Measurements from ENCODE around the gene PTPRZ1.

PTPRZ1 gene

DNA sequence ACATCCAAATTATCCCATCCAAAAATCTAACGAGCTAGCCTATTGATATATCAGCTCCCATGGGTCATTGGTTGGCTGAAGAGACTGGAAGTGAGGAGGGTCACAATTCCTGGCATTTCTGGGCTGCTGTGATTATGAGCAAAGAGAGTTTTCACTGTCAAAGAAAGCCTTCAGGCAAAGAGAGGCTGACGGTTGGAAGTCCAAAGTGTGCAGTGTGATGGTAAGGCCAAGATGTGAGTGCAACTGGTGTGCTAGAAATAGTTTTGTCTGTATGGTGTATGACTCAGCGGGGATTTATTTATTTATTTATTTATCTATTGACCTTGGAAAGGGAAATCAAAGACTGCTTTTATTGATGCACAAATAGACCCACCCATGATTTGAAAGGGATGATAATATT lies 196.0 kb downstream of the PTPRZ1 start:
- TF ChIP-seq, protein P1, sequence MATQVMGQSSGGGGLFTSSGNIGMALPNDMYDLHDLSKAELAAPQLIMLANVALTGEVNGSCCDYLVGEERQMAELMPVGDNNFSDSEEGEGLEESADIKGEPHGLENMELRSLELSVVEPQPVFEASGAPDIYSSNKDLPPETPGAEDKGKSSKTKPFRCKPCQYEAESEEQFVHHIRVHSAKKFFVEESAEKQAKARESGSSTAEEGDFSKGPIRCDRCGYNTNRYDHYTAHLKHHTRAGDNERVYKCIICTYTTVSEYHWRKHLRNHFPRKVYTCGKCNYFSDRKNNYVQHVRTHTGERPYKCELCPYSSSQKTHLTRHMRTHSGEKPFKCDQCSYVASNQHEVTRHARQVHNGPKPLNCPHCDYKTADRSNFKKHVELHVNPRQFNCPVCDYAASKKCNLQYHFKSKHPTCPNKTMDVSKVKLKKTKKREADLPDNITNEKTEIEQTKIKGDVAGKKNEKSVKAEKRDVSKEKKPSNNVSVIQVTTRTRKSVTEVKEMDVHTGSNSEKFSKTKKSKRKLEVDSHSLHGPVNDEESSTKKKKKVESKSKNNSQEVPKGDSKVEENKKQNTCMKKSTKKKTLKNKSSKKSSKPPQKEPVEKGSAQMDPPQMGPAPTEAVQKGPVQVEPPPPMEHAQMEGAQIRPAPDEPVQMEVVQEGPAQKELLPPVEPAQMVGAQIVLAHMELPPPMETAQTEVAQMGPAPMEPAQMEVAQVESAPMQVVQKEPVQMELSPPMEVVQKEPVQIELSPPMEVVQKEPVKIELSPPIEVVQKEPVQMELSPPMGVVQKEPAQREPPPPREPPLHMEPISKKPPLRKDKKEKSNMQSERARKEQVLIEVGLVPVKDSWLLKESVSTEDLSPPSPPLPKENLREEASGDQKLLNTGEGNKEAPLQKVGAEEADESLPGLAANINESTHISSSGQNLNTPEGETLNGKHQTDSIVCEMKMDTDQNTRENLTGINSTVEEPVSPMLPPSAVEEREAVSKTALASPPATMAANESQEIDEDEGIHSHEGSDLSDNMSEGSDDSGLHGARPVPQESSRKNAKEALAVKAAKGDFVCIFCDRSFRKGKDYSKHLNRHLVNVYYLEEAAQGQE (IDR thresholded peaks at IDR 0.05; ENCODE audit: insufficient replicate concordance, low read depth) = no peak
- TF ChIP-seq CTCF (IDR thresholded peaks at IDR 0.05; ENCODE audit: insufficient read depth, low read length) (no peak), POLR2AphosphoS5 (IDR thresholded peaks at IDR 0.05; ENCODE audit: low read depth) (no peak), SPI1 (IDR thresholded peaks at IDR 0.05; ENCODE audit: borderline replicate concordance, low read depth) (no peak), GABPA (IDR thresholded peaks at IDR 0.05; ENCODE audit: low read depth) (no peak)
- H3K27me3 ChIP-seq (ENCODE audit: insufficient read depth, poor library complexity, severe bottlenecking) = no peaks in the 10 kb centered on the region
- H3K4me3 ChIP-seq (replicated peaks; ENCODE audit: insufficient read depth, low read length) = no peak overlapping the region
- no peak for DNase-seq (ENCODE audit: low read depth in 1 of 2, low spot score in 1 of 2)
- no peak overlapping the region for H3K27ac ChIP-seq (replicated peaks)

DNA sequence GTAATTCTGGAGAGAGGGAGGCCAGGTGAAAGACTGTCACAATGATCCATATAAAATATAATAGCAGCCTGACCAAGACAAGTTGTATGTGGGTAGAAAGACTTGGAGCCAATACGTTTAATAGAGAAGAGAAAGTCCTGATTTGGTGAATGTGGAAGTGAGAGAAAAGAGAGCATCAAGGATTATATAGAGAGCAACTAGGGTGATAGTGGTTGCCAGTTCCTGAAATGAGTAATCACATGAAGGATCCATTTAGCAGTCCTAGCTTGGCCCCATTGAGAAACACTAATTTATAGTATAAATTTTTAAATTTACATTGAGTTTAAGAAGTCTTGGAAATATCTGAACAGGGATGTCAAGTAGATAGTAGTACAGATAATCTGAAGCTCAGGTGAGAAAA lies 197.1 kb downstream of the PTPRZ1 start:
- H3K27me3 ChIP-seq (ENCODE audit: insufficient read depth, poor library complexity, severe bottlenecking) = no peaks in the 10 kb centered on the region
- TF ChIP-seq POLR2AphosphoS5 (IDR thresholded peaks at IDR 0.05; ENCODE audit: low read depth) (no peak), SPI1 (IDR thresholded peaks at IDR 0.05; ENCODE audit: borderline replicate concordance, low read depth) (no peak), CTCF (IDR thresholded peaks at IDR 0.05; ENCODE audit: insufficient read depth, low read length) (no peak), GABPA (IDR thresholded peaks at IDR 0.05; ENCODE audit: low read depth) (no peak)
- TF ChIP-seq, protein P1 (IDR thresholded peaks at IDR 0.05; ENCODE audit: insufficient replicate concordance, low read depth) = no peak
- no peak for DNase-seq (ENCODE audit: low read depth in 1 of 2, low spot score in 1 of 2)
- no peak overlapping the region for H3K27ac ChIP-seq (replicated peaks)
- no peak overlapping the region for H3K4me3 ChIP-seq (replicated peaks; ENCODE audit: insufficient read depth, low read length)

GRCh38 chr7:122070834-122071233 lies 197.9 kb downstream of the PTPRZ1 start:
- TF ChIP-seq, protein P1 (IDR thresholded peaks at IDR 0.05; ENCODE audit: insufficient replicate concordance, low read depth) = no peak
- Histone ChIP-seq H3K27ac (replicated peaks) (no peak overlapping the region), H3K4me3 (replicated peaks; ENCODE audit: insufficient read depth, low read length) (no peak overlapping the region), H3K27me3 (ENCODE audit: insufficient read depth, poor library complexity, severe bottlenecking) (no peaks in the 10 kb centered on the region)
- no peak for DNase-seq (ENCODE audit: low read depth in 1 of 2, low spot score in 1 of 2)

DNA sequence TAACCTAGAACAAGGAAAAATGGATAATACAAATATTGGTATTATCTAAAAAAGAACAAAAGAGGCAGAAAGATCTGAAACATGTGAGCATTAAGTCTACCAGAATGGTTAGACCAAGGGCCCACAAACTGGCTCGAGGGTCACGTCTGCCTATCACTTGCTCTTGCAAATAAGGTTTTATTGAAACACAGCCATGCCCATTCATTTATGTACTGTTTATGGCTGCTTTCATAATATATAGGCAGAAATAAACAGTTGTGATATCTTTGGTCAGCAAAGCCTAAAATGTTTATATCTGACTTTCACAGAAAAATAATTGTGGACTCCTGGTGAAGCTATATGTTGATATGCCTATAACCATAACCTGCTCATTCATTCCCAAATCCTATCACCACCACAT lies 199.3 kb downstream of the PTPRZ1 start:
- TF ChIP-seq, protein P1 (IDR thresholded peaks at IDR 0.05; ENCODE audit: insufficient replicate concordance, low read depth) = no peak
- TF ChIP-seq CTCF (IDR thresholded peaks at IDR 0.05; ENCODE audit: insufficient read depth, low read length) (no peak), POLR2AphosphoS5 (IDR thresholded peaks at IDR 0.05; ENCODE audit: low read depth) (no peak), SPI1 (IDR thresholded peaks at IDR 0.05; ENCODE audit: borderline replicate concordance, low read depth) (no peak), GABPA (IDR thresholded peaks at IDR 0.05; ENCODE audit: low read depth) (no peak)
- Histone ChIP-seq H3K4me3 (replicated peaks; ENCODE audit: insufficient read depth, low read length) (no peak overlapping the region), H3K27ac (replicated peaks) (no peak overlapping the region), H3K27me3 (ENCODE audit: insufficient read depth, poor library complexity, severe bottlenecking) (no peaks in the 10 kb centered on the region)
- DNase-seq (ENCODE audit: low read depth in 1 of 2, low spot score in 1 of 2) = no peak

Data from HL-60 (cell line).